Measurements from ENCODE around the gene BICDL1. TPM values are rescaled to one million over a fixed set of nuclear protein-coding genes. Genes with fewer than 3 reads are reported as not detected.

BICDL1 gene
- total RNA-seq, 1 donor from 2014 or later: 2.8 TPM

DNA sequence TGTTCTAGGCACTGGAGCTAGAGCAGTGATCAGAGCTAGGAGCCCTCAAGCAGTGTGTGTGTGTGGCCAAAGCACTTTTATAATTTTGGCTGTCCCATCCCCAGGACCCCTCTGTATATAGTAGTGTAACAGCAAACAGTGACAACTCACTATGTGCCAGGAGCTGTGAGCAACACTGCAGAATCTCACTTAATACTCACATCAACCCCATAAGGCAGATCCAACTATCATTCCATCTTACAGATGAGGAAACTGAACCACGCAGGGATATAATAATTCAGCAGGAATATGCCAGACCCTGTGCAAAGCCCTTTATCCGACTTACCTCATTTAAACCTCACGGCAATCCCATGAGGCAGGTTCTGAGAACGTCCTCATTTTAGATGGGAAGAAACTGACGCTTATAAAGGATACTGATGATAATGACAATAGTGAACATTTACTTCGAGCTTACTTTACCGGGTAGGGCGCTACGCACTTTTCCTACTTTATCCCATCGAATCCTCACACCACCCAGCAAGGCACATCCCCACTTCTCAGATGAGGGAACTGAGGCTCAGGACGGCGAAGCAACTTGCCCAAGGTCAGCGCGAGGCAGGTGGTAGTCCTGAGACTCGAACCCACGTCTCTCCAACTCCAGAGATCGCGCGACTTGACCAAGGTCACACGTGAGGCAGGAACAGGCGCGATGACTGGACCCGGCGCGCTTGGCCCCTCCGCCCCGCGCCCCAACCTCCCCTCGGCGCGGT is 126.8 kb downstream of the BICDL1 start:
- TF ChIP-seq CTCF (IDR thresholded peaks at IDR 0.05; ENCODE audit: unreplicated experiment): no peak
- Mint-ChIP-seq H3K4me1 (ENCODE audit: unreplicated experiment) (peaks cover 55% of the 10 kb centered on the region), H3K4me3 (ENCODE audit: unreplicated experiment) (peak overlapping the region; percentile 98), H3K9me3 (ENCODE audit: unreplicated experiment) (no peaks in the 10 kb centered on the region), H3K36me3 (ENCODE audit: low read depth, unreplicated experiment) (peaks cover 30% of the 10 kb centered on the region), H3K27me3 (ENCODE audit: unreplicated experiment) (peaks cover 19% of the 10 kb centered on the region), H3K27ac (ENCODE audit: unreplicated experiment) (peak overlapping the region; percentile 92)
- peak; percentile 33 for DNase-seq (ENCODE audit: low spot score)

DNA sequence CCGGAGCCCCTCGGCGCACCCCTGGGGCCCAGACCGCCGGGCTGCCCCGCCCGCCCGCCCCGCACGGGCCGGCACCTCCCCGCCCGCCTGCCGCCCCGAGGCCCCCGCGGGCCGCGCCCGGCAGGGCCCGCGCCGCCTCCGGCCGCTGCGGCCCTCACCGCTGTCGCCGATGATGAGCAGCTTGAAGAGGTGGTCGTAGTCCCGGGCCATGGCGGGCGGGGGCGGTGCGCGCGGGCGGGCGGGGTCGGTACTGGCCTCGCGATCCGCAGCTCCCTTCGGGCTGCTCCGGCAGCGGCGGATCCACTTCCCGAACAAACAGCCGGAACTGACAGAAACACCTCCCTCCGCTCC is 127.4 kb downstream of the BICDL1 start, which contains the start of gene RAB35:
TSS of gene RAB35 (minus strand) at position 313 of the 351 bp plus-strand sequence. CDS start at position 210, 103 bp downstream.
- DNase-seq (ENCODE audit: low spot score): no peak
- H3K4me1 Mint-ChIP-seq (ENCODE audit: unreplicated experiment): peaks cover 53% of the 10 kb centered on the region

DNA sequence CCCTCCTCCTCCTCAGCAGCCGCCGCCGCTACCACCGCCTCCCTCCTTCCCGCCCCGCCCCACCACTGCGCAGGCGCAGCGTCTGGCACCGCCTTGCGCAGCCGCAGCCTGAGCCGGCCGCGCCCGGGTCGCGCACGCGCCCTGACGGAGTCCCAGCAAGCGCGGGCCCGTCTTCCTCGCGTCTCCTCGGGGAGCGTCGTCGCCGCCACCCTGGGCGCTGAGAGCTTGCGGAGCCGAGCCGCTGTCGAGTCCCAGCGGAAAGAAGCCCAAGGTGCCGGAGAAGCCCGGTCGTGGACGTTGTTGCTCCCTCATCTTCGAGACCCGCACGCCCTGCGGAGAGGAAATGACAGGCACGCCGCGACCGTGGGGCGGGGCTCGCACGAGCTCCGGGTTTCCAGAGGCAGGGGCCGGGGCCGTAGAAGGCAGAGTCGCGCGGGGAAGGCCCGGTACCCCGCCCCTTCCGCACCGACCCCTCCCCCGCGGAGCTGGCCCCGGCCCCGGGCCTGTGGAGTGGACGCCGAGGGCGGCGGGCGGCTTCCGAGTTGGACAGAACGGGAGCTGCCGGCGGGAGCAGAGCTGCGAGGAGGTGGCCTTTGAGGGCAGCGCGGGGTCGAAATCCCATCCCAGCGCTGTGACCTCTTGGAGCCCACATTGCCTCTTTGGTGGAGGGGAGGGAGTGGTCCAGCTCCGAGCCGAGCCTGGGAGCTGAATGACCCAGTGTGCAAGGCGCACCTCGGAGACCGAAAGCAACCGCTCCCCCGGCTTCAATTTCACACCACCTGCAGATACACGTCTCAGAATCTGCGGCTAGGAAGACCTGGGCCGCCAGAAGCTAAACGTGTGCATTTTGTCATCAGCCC is 128.0 kb downstream of the BICDL1 start:
- H3K4me1 Mint-ChIP-seq (ENCODE audit: unreplicated experiment): peaks cover 50% of the 10 kb centered on the region
- H3K27ac Mint-ChIP-seq (ENCODE audit: unreplicated experiment): peak overlapping the region; percentile 85
- no peak for TF ChIP-seq CTCF (IDR thresholded peaks at IDR 0.05; ENCODE audit: unreplicated experiment)
- peaks cover 17% of the 10 kb centered on the region for H3K27me3 Mint-ChIP-seq (ENCODE audit: unreplicated experiment)
- H3K36me3 Mint-ChIP-seq (ENCODE audit: low read depth, unreplicated experiment): peaks cover 30% of the 10 kb centered on the region
- H3K9me3 Mint-ChIP-seq (ENCODE audit: unreplicated experiment): no peaks in the 10 kb centered on the region
- H3K4me3 Mint-ChIP-seq (ENCODE audit: unreplicated experiment): peak overlapping the region; percentile 98
- DNase-seq (ENCODE audit: low spot score): peak; percentile 99

More for the DNA sequence above, 127.4 kb downstream of the BICDL1 start, which contains the start of gene RAB35:
- no peaks in the 10 kb centered on the region for H3K9me3 Mint-ChIP-seq (ENCODE audit: unreplicated experiment)
- peak within 1 kb of the TSS; percentile 98 for H3K4me3 Mint-ChIP-seq (ENCODE audit: unreplicated experiment)
- peaks cover 30% of the 10 kb centered on the region for H3K36me3 Mint-ChIP-seq (ENCODE audit: low read depth, unreplicated experiment)
- H3K27ac Mint-ChIP-seq (ENCODE audit: unreplicated experiment): peak within 1 kb of the TSS; percentile 92
- peaks cover 17% of the 10 kb centered on the region for H3K27me3 Mint-ChIP-seq (ENCODE audit: unreplicated experiment)
- TF ChIP-seq CTCF (IDR thresholded peaks at IDR 0.05; ENCODE audit: unreplicated experiment): no peak

DNA sequence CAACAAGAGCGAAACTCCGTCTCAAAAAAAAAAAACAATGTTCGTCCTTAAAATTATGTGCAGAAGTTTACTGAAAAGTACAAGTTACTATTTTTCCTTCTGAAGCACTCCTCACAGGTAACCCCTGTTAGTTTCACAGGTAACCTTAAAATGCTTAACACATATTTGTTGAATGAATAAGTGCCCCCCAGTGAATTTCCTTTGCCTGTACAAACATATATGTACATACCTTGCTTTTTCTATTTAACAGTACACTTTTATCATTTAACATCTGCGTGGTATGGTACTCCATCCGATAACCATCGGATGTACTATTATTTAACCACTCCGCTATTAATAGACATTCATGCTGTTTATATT is 128.9 kb downstream of the BICDL1 start:
- Mint-ChIP-seq H3K36me3 (ENCODE audit: low read depth, unreplicated experiment) (peaks cover 30% of the 10 kb centered on the region), H3K4me1 (ENCODE audit: unreplicated experiment) (peaks cover 48% of the 10 kb centered on the region), H3K27ac (ENCODE audit: unreplicated experiment) (peak overlapping the region; percentile 85), H3K27me3 (ENCODE audit: unreplicated experiment) (peaks cover 19% of the 10 kb centered on the region), H3K4me3 (ENCODE audit: unreplicated experiment) (peak overlapping the region; percentile 98), H3K9me3 (ENCODE audit: unreplicated experiment) (no peaks in the 10 kb centered on the region)
- DNase-seq (ENCODE audit: low spot score): no peak
- no peak for TF ChIP-seq CTCF (IDR thresholded peaks at IDR 0.05; ENCODE audit: unreplicated experiment)

All from endothelial cell (in vitro differentiated cells).